ENCODE results near the gene XAGE2. TPM values are rescaled to one million over a fixed set of nuclear protein-coding genes. Genes with fewer than 3 reads are reported as not detected.

The XAGE2 gene
- total RNA-seq, 6 experiments from 2014 or later: not detected

- Mint-ChIP-seq H3K27me3 (ENCODE audit: insufficient read depth) (peaks cover 3% of the 10 kb centered on the region; the same call in 1 of the 2 replicates), H3K4me3 (no peak overlapping the region), H3K9me3 (no peaks in the 10 kb centered on the region), H3K27ac (no peak overlapping the region), H3K4me1 (ENCODE audit: low read depth) (peaks cover 9% of the 10 kb centered on the region), H3K36me3 (ENCODE audit: low read depth) (no peaks in the 10 kb centered on the region)
- DNase-seq: peak; percentile 23
- TF ChIP-seq CTCF (IDR thresholded peaks at IDR 0.05): no peak
Observed at GRCh38 chrX:52346174-52347165, 22.4 kb upstream of the XAGE2 start.

DNA sequence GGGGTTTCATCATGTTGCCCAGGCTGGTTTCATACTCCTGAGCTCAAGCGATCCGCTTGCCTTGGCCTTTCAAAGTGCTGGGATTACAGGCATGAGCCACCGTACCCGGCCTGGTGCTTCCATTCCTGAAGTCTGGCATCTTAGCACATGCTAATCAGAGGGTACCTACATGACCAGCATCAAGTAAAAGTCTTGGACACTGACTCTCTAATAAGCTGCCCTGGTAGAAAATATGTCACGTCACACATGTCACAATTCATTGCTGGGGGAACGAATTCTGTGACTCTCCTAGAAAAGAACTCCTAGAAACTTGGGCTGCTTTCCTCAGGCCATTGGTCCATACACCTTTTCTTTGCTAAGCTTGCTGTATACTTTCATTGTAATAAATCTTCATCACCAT, 19.1 kb upstream of the XAGE2 start:
- TF ChIP-seq CTCF (IDR thresholded peaks at IDR 0.05): no peak
- peaks cover 13% of the 10 kb centered on the region for H3K27me3 Mint-ChIP-seq (ENCODE audit: insufficient read depth)
- no peak for DNase-seq

GRCh38 chrX:52352551-52352950, 16.3 kb upstream of the XAGE2 start:
- H3K36me3 Mint-ChIP-seq (ENCODE audit: low read depth): no peaks in the 10 kb centered on the region
- H3K27ac Mint-ChIP-seq: no peak overlapping the region
- no peaks in the 10 kb centered on the region for H3K9me3 Mint-ChIP-seq
- no peak for DNase-seq
- H3K4me1 Mint-ChIP-seq (ENCODE audit: low read depth): no peaks in the 10 kb centered on the region
- H3K4me3 Mint-ChIP-seq: no peak overlapping the region
- TF ChIP-seq CTCF (IDR thresholded peaks at IDR 0.05): no peak
- H3K27me3 Mint-ChIP-seq (ENCODE audit: insufficient read depth): peaks cover 12% of the 10 kb centered on the region

More for the DNA sequence above, 19.1 kb upstream of the XAGE2 start:
- Mint-ChIP-seq H3K9me3 (no peaks in the 10 kb centered on the region), H3K36me3 (ENCODE audit: low read depth) (no peaks in the 10 kb centered on the region), H3K27ac (no peak overlapping the region), H3K4me3 (no peak overlapping the region), H3K4me1 (ENCODE audit: low read depth) (peaks cover 9% of the 10 kb centered on the region)

DNA sequence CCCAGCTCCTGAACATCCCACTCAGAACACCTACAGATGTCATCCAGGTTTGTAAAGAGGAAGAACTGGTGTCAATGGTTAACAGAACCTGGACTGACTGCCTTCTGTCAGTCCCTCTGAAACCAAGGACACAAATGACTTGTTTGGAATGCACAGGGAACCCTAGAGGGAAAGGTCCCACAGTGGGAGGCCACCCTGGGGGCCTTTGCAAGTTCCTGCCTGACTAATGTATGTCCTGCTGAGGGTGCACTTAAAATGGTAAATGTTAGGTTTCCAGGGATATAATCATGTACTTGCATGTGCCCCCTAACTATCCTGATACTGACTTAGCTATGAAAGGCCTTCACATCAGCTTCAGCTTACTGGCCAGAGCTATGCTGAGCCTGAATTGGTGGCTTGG, 15.0 kb upstream of the XAGE2 start:
- DNase-seq: no peak
- Mint-ChIP-seq H3K4me3 (no peak overlapping the region), H3K4me1 (ENCODE audit: low read depth) (no peaks in the 10 kb centered on the region), H3K36me3 (ENCODE audit: low read depth) (no peaks in the 10 kb centered on the region), H3K27ac (no peak overlapping the region), H3K9me3 (no peaks in the 10 kb centered on the region), H3K27me3 (ENCODE audit: insufficient read depth) (peaks cover 12% of the 10 kb centered on the region)
- TF ChIP-seq CTCF (IDR thresholded peaks at IDR 0.05): no peak

DNA sequence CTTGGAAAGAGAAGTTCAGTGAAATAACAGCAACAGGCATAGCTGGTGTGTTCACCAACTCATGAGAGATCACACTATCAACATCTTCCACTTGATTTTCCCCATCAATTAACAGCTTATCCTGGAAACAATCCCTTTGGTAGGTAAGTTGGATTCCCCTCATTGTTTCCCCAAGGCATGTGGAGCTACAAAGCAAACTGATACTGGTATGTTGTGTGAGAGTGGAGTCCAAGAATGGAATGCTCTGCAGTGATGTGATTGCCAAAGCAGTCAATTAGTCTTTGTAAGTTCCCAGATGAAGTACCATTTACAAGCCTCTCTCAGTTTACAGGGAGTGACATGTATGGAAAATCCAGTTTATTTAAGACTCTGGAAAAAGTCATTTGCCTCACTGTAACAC, 13.7 kb upstream of the XAGE2 start:
- Mint-ChIP-seq H3K27ac (no peak overlapping the region), H3K4me1 (ENCODE audit: low read depth) (no peaks in the 10 kb centered on the region), H3K9me3 (no peaks in the 10 kb centered on the region), H3K36me3 (ENCODE audit: low read depth) (no peaks in the 10 kb centered on the region), H3K27me3 (ENCODE audit: insufficient read depth) (peaks cover 13% of the 10 kb centered on the region), H3K4me3 (no peak overlapping the region)
- DNase-seq: no peak
- no peak for TF ChIP-seq CTCF (IDR thresholded peaks at IDR 0.05)
